ENCODE results near the gene EPC1. TPM values are rescaled to one million over a fixed set of nuclear protein-coding genes. Genes with fewer than 3 reads are reported as not detected.

Gene EPC1
- total and polyA plus RNA-seq, 9 of the 15 experiments (the other 6 are each of a cell fraction or from before 2014, with no cell fraction given), result 7.0 to 43.6 (median 16.1) TPM

GRCh38 chr10:32377458-32378259, 30.7 kb upstream of the EPC1 start (continued):
- TF ChIP-seq TSHZ1 (CRISPR knock-in tag; IDR thresholded peaks at IDR 0.05) (no peak), RBBP5 (IDR thresholded peaks at IDR 0.05; ENCODE audit: borderline replicate concordance, insufficient read depth, low read length, poor library complexity, severe bottlenecking) (no peak), ZNF431 (CRISPR knock-in tag; IDR thresholded peaks at IDR 0.05) (no peak), MLLT1 (IDR thresholded peaks at IDR 0.05) (peak; percentile 80 to 83), CHD7 (IDR thresholded peaks at IDR 0.05; ENCODE audit: low read depth, low read length) (no peak), GTF2B (IDR thresholded peaks at IDR 0.05; ENCODE audit: extremely low read depth, insufficient read length) (no peak), C11orf30 (IDR thresholded peaks at IDR 0.05; ENCODE audit: low read depth) (no peak), CBFA2T2 (conservative IDR thresholded peaks at IDR 0.05) (no peak), MCM5 (IDR thresholded peaks at IDR 0.05; ENCODE audit: low read depth) (no peak)

Data from K562 (cell line).